ENCODE data around the gene GALNT3. TPM values are rescaled to one million over a fixed set of nuclear protein-coding genes. Genes with fewer than 3 reads are reported as not detected.
A peak's percentile ranks its signal among the peaks of the same experiment; 100 is the strongest.

The GALNT3 gene
- polyA plus RNA-seq, 3 donors = 14.8 to 16.9 (median 16.7) TPM

- no peak for DNase-seq (ENCODE audit: low read depth in 3 of 3, low spot score in 2 of 3)
These were observed 47.5 kb downstream of the GALNT3 start for GRCh38 chr2:165746501-165746900.

GRCh38 chr2:165745916-165746315, 48.1 kb downstream of the GALNT3 start:
- no peak for DNase-seq (ENCODE audit: low read depth in 3 of 3, low spot score in 2 of 3)

- DNase-seq (ENCODE audit: low read depth in 3 of 3, low spot score in 2 of 3) = no peak
These were observed 50.6 kb downstream of the GALNT3 start for GRCh38 chr2:165743442-165743841.

- no peak for DNase-seq (ENCODE audit: low read depth in 3 of 3, low spot score in 2 of 3)
These were observed 68.6 kb downstream of the GALNT3 start for GRCh38 chr2:165725421-165725820.

GRCh38 chr2:165720511-165720910, 73.5 kb downstream of the GALNT3 start:
- DNase-seq (ENCODE audit: low read depth in 3 of 3, low spot score in 2 of 3) = no peak

GRCh38 chr2:165718610-165719210, 75.3 kb downstream of the GALNT3 start:
- DNase-seq (ENCODE audit: low read depth in 3 of 3, low spot score in 2 of 3) = no peak

GRCh38 chr2:165716091-165716490, 78.0 kb downstream of the GALNT3 start:
- no peak for DNase-seq (ENCODE audit: low read depth in 3 of 3, low spot score in 2 of 3)

GRCh38 chr2:165706960-165707487, 87.0 kb downstream of the GALNT3 start:
- DNase-seq (ENCODE audit: low read depth in 3 of 3, low spot score in 2 of 3) = no peak

- no peak for DNase-seq (ENCODE audit: low read depth in 3 of 3, low spot score in 2 of 3)
These were observed 92.9 kb downstream of the GALNT3 start for GRCh38 chr2:165701147-165701546.

- DNase-seq (ENCODE audit: low read depth in 3 of 3, low spot score in 2 of 3) = no peak
These were observed 93.5 kb downstream of the GALNT3 start for GRCh38 chr2:165700531-165700930.

- DNase-seq (ENCODE audit: low read depth in 3 of 3, low spot score in 2 of 3) = no peak
These were observed 94.1 kb downstream of the GALNT3 start for GRCh38 chr2:165699946-165700345.

- DNase-seq (ENCODE audit: low read depth in 3 of 3, low spot score in 2 of 3) = peak; percentile 27 to 36 (median 32)
These were observed 95.6 kb downstream of the GALNT3 start for GRCh38 chr2:165698444-165698884.

- DNase-seq (ENCODE audit: low read depth in 3 of 3, low spot score in 2 of 3) = no peak
These were observed 96.2 kb downstream of the GALNT3 start for GRCh38 chr2:165697748-165698443.

Other genes with a start within 250 kb of the GALNT3 start
- gene TTC21B, start 159.5 kb upstream of the GALNT3 start, polyA plus RNA-seq (ENCODE audit: insufficient read length in 3 of 3) = 10 to 100 TPM; 25.9 to 27.8 (median 27.5) TPM

All from right renal cortex interstitium (tissue), 3 donors.